HG03575 (cell line): ENCODE results near the gene DTNB.
"Not testable (repeated sequence)": the region's sequence is repeated elsewhere in the genome, so short reads cannot be mapped to it uniquely, and the experiment has no call there.

ENCODE experiments used
- ATAC-seq: cut with Tn5 transposase; IDR thresholded peaks from one replicate; pipeline ENCODE4 v1.9.1; 2021; ENCODE audit not compliant: unreplicated experiment, insufficient number of reproducible peaks, low FRiP score; ENCODE audit errors: extremely low read depth

DTNB gene

GRCh38 chr2:25559148-25559547 lies 114.2 kb downstream of the DTNB start:
- no peak for ATAC-seq

DNA sequence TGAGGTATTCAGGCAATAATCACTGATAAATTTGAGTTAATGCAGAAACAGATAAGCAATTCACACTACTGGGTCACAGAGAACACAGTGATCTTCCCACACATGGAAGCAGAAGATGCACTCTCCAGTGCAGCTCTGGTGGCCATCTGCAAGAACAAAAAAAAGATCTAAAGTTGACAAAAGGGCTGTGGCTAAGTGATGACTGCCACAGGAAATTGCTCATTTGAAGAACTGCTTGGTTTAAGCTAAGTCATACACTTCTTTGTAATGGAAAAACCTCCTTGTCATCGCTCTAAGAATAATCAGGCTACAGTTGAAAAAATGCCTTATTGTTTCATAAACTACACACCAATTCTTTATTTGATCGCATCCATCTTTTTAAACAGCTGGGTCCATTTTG lies 115.1 kb downstream of the DTNB start:
- ATAC-seq: peak; percentile 48

DNA sequence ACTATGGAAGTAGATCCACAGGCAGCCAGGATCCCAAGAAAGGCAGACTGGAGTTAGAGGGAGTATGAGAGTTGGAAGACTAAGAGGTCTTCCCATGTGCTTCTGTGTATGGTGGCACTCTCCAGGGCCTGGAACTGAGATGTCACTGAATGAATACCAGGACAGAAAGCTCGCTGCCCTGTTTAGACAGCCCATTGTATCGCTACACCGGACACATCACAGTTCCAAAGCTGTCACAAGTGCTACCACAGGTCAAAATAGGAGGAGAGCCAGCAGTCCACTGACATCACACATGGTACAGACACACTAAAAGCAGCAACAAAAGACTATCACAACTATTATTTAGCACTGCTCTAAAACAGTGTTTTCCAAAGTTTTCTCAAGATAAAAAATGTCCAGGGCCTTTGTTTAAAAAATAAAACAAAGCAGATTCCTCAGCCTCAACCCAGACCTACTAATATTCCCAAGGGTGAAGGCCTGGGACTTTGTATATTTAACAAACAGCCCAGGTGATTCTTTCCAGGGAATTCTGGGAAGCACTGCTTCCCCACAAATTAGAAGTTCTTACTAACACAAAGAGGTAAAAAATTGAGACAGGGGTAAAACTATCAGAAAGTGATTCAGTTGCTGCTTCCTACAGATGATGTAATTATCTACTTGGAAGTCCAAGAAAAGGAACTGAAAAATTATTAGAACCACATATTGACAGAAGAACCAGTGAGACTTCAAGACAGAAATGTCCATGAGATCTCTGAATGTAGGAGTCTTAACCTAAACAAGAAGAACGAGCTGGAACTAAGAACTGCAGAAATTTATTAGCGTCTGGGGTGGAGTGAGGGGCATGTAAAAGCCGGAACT lies 116.0 kb downstream of the DTNB start:
- ATAC-seq: peak; percentile 23

GRCh38 chr2:25552318-25552717 lies 121.1 kb downstream of the DTNB start:
- no peak for ATAC-seq

GRCh38 chr2:25551316-25551715 lies 122.1 kb downstream of the DTNB start:
- no peak for ATAC-seq

- ATAC-seq: not testable (repeated sequence)
These were observed 123.8 kb downstream of the DTNB start for GRCh38 chr2:25549571-25549970.

GRCh38 chr2:25548601-25549000 lies 124.8 kb downstream of the DTNB start:
- no peak for ATAC-seq

GRCh38 chr2:25546852-25547251 lies 126.5 kb downstream of the DTNB start:
- no peak for ATAC-seq

DNA sequence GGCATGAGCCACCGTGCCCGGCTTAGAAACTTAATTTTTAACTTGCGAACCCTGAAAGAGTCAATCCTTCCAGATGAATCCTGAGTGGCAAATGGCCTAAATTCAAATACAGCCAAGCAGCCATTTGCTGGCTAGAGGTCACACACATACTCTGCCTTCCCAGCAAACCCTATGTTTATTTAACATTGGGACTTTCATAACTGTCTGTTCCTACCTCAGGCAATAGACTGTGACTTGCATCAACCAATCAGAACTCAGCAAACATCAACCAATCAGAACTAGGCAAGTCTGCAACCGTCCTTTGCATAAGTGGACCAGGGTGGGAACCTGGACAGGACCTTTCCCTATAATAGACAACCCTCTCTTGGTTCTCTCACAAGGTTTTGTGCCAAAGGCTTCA lies 127.5 kb downstream of the DTNB start:
- ATAC-seq: no peak

- no peak for ATAC-seq
These were observed 128.9 kb downstream of the DTNB start for GRCh38 chr2:25544445-25544844.

- no peak for ATAC-seq
These were observed 129.4 kb downstream of the DTNB start for GRCh38 chr2:25543939-25544338.

DNA sequence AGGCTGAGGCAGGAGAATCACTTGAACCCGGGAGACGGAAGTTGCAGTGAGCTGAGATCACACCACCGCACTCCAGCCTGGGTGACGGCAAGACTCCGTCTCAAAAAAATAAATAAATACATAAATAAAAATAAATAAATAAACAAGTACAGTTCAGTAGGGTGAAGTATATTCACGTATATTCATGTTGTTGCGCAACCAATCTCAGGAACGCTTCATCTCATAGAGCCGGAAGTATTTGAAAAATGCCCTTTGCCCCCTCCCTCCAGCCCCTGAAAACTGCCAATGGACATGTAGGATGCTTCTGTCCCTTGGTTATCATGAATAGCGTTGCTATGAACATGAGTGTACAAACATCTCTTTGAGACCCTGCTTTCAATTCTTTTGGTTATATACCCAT lies 132.0 kb downstream of the DTNB start:
- no peak for ATAC-seq

- ATAC-seq: no peak
These were observed 134.2 kb downstream of the DTNB start for GRCh38 chr2:25539136-25539535.

GRCh38 chr2:25537526-25537925 lies 135.9 kb downstream of the DTNB start:
- no peak for ATAC-seq

GRCh38 chr2:25535411-25536289 lies 137.7 kb downstream of the DTNB start:
- ATAC-seq: not testable (repeated sequence)

- not testable (repeated sequence) for ATAC-seq
These were observed 138.4 kb downstream of the DTNB start for GRCh38 chr2:25534937-25535336.

GRCh38 chr2:25534455-25534854 lies 138.9 kb downstream of the DTNB start:
- ATAC-seq: no peak

DNA sequence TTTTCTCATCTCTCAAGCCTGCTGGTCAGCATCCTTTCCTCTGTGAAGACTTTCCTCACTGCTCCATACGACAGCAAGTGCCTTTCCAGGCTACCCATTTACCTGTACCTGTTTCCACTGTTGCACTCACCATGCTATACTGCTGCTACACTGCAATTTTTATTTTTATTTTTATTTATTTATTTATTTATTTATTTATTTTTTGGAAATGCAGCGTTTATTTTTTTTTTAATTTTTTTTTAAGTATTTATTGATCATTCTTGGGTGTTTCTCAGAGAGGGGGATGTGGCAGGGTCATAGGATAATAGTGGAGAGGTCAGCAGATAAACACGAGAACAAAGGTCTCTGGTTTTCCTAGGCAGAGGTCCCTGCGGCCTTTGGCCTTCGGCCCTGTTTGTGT lies 139.6 kb downstream of the DTNB start:
- ATAC-seq: not testable (repeated sequence)

DNA sequence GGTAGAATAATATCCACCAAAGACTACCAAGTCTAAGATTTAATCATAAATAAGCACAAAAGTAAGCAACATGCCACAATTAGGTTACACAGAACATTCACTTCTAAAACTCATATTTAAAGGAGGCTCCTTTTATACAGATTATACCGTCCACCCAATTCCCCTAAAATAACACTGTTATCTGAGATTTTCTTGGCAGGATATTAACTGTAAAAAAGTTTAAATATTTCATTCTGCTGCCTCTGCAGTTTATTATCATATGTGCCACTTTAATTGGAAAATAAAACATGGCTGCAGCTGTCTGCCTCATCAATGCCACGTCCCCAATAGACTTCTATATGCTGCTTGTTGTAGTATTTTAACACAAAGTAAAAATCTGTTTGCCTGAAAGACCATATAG lies 140.9 kb downstream of the DTNB start:
- ATAC-seq: no peak

DNA sequence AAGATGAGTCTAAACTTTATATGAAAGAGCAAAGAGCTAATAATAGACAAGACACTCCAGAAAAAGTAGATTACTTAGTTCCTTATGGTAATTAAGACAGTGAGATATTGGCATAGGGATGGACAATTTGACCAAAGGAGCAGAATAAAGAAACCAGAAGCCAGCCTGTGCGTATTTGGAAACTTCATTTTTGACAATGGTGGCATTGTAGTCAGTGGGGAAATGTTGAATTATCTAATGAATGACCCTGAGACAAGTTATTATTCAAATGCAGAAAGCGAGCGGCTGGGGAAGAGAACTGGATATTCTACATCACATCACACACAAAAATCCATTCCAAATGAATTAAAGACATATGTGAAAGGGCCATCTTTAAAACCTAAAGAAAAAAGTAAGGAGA lies 144.3 kb downstream of the DTNB start:
- no peak for ATAC-seq
